H1 (cell line): Measurements from ENCODE around the gene TEX2. TPM values are rescaled to one million over a fixed set of nuclear protein-coding genes. Genes with fewer than 3 reads are reported as not detected.

ENCODE experiments used
- CTCF ChIA-PET: fragments of 300-600 bp; sonication (Branson Sonifier 250); formaldehyde crosslinking; loops from one replicate; lab custom pipeline; 2021; ENCODE audit not compliant: partially characterized antibody; lab: Charles Lee
- POLR2A ChIA-PET: fragments of 300-600 bp; sonication (Branson Sonifier 250); formaldehyde crosslinking; loops from one replicate; lab custom pipeline; 2021; ENCODE audit warnings: inconsistent platforms; ENCODE audit not compliant: partially characterized antibody; lab: Charles Lee
- DNase-seq, 2 experiments: peaks; one replicate each; pipeline versions ENCODE4 v3.0.0 to v3.0.0-alpha.2; 2010 to 2022; ENCODE audit warnings: low spot score in 2 of 2, low read depth in 1 of 2, mixed read lengths in 1 of 2
- FAIRE-seq: peaks from 2 replicates; lab custom pipeline; 2011; peaks lifted over from hg19 to GRCh38; lab: Jason Lieb, UNC
- H2AFZ ChIP-seq: 2 replicates; pipeline ENCODE4 v1.8.1; 2012; ENCODE audit warnings: low read length, inconsistent platforms
- H2AK5ac ChIP-seq: 2 replicates; pipeline ENCODE4 v1.6.1; 2013; ENCODE audit warnings: low read depth, low read length
- H2BK120ac ChIP-seq: replicated peaks from 2 replicates; pipeline ENCODE3; 2013; ENCODE audit warnings: low read depth, low read length, inconsistent platforms
- H2BK12ac ChIP-seq: 2 replicates; pipeline ENCODE4 v1.6.1; 2013; ENCODE audit warnings: low read depth, low read length
- H2BK15ac ChIP-seq: 2 replicates; pipeline ENCODE4 v1.6.1; 2013; ENCODE audit warnings: low read length
- H2BK20ac ChIP-seq: 2 replicates; pipeline ENCODE4 v1.6.1; 2013; ENCODE audit warnings: low read length
- H2BK5ac ChIP-seq: 2 replicates; pipeline ENCODE4 v1.6.1; 2013; ENCODE audit warnings: low read depth, low read length
- H3K14ac ChIP-seq: 2 replicates; pipeline ENCODE4 v1.6.1; 2013; ENCODE audit warnings: inconsistent platforms; ENCODE audit not compliant: insufficient read length
- H3K18ac ChIP-seq: 2 replicates; pipeline ENCODE4 v1.6.1; 2013; ENCODE audit warnings: low read length; ENCODE audit errors: extremely low read depth
- H3K23ac ChIP-seq: 2 replicates; pipeline ENCODE4 v1.6.1; 2013; ENCODE audit warnings: inconsistent platforms; ENCODE audit not compliant: insufficient read length
- H3K23me2 ChIP-seq: 2 replicates; pipeline ENCODE4 v1.6.1; 2013; ENCODE audit warnings: low read depth, low read length
- H3K27ac ChIP-seq: 2 replicates; pipeline ENCODE4 v1.6.1; 2011; ENCODE audit warnings: low read depth, low read length, inconsistent platforms
- H3K27me3 ChIP-seq, 4 experiments: replicated peaks in 1 of 4; 1 replicate in 1 of 4; 2 replicates in 3 of 4; pipeline versions ENCODE4 v1.6.1 to v1.8.1; 2011 to 2013; ENCODE audit warnings: low read length in 3 of 4, mild to moderate bottlenecking in 3 of 4, inconsistent platforms in 2 of 4, mixed read lengths in 2 of 4, moderate library complexity in 1 of 4; ENCODE audit not compliant: control insufficient read depth in 3 of 4, insufficient read depth in 3 of 4; ENCODE audit errors: extremely low read depth in 1 of 4
- H3K36me3 ChIP-seq, 4 experiments: 2 replicates each; pipeline versions ENCODE4 v1.6.1 to v1.8.1; 2011 to 2013; ENCODE audit warnings: mild to moderate bottlenecking in 4 of 4, low read length in 3 of 4, moderate library complexity in 2 of 4, control low read depth in 1 of 4, inconsistent platforms in 1 of 4; ENCODE audit not compliant: insufficient read depth in 4 of 4, control insufficient read depth in 2 of 4
- H3K4ac ChIP-seq: replicated peaks from 2 replicates; pipeline ENCODE3; 2013; ENCODE audit warnings: low read length, low read depth, mixed read lengths, inconsistent platforms; ENCODE audit not compliant: insufficient read length
- H3K4me1 ChIP-seq, 4 experiments: replicated peaks in 1 of 4; 1 replicate in 1 of 4; 2 replicates in 3 of 4; pipeline versions ENCODE4 v1.6.1 to v1.8.1; 2011 to 2013; ENCODE audit warnings: low read length in 3 of 4, inconsistent platforms in 2 of 4, mixed read lengths in 1 of 4; ENCODE audit not compliant: insufficient read depth in 4 of 4, control insufficient read depth in 3 of 4
- H3K4me2 ChIP-seq, 2 experiments: 2 replicates each; pipeline versions ENCODE4 v1.6.1 to v1.8.1; 2011 to 2013; ENCODE audit warnings: low read depth in 2 of 2, low read length in 2 of 2, control low read depth in 1 of 2, inconsistent platforms in 1 of 2, mild to moderate bottlenecking in 1 of 2; ENCODE audit not compliant: insufficient read depth in 1 of 2
- H3K4me3 ChIP-seq, 4 experiments: fragments of 200-600, 300-600 bp in 1 of 4; sonication (generic), shearing (Covaris generic), sonication (Bioruptor Twin) in 1 of 4; 2 replicates each; pipeline versions ENCODE4 v1.5.1 to v1.8.1; 2011 to 2016; ENCODE audit warnings: low read length in 4 of 4, low read depth in 3 of 4, control low read depth in 2 of 4, inconsistent platforms in 2 of 4, mild to moderate bottlenecking in 2 of 4, mixed read lengths in 1 of 4, moderate library complexity in 1 of 4; ENCODE audit not compliant: insufficient read depth in 2 of 4; ENCODE audit errors: extremely low read depth in 1 of 4
- H3K56ac ChIP-seq: replicated peaks from 2 replicates; pipeline ENCODE3; 2013; ENCODE audit warnings: low read depth, mild to moderate bottlenecking, mixed read lengths, low read length, inconsistent platforms; ENCODE audit not compliant: insufficient read length
- H3K79me1 ChIP-seq: 2 replicates; pipeline ENCODE4 v1.6.1; 2013; ENCODE audit warnings: low read depth, low read length, control low read depth
- H3K79me2 ChIP-seq, 2 experiments: 2 replicates each; pipeline versions ENCODE4 v1.6.1 to v1.8.1; 2012 to 2013; ENCODE audit warnings: low read length in 2 of 2, mild to moderate bottlenecking in 2 of 2, inconsistent platforms in 1 of 2; ENCODE audit not compliant: insufficient read depth in 2 of 2, control insufficient read depth in 1 of 2
- H3K9ac ChIP-seq, 4 experiments: replicated peaks in 1 of 4; 1 replicate in 1 of 4; 2 replicates in 3 of 4; pipeline versions ENCODE4 v1.6.1 to v1.8.1; 2011 to 2013; ENCODE audit warnings: low read depth in 3 of 4, low read length in 3 of 4, control low read depth in 2 of 4, mild to moderate bottlenecking in 2 of 4, moderate library complexity in 2 of 4, inconsistent platforms in 1 of 4; ENCODE audit errors: extremely low read depth in 1 of 4
- H3K9me3 ChIP-seq, 2 experiments: 2 replicates each; pipeline versions ENCODE4 v1.6.1 to v1.8.1; 2012 to 2013; ENCODE audit warnings: mild to moderate bottlenecking in 2 of 2, moderate library complexity in 2 of 2, control low read depth in 1 of 2, inconsistent platforms in 1 of 2, low read depth in 1 of 2, low read length in 1 of 2, mixed read lengths in 1 of 2; ENCODE audit not compliant: insufficient read depth in 2 of 2
- H4K20me1 ChIP-seq, 2 experiments: replicated peaks in 1 of 2; 2 replicates each; pipeline versions ENCODE3 to v1.8.1; 2011 to 2013; ENCODE audit warnings: inconsistent platforms in 2 of 2, low read length in 2 of 2, mild to moderate bottlenecking in 1 of 2; ENCODE audit not compliant: insufficient read depth in 2 of 2, control insufficient read depth in 1 of 2
- H4K5ac ChIP-seq: 2 replicates; pipeline ENCODE4 v1.6.1; 2013; ENCODE audit warnings: low read length, low read depth, mixed read lengths, inconsistent platforms; ENCODE audit not compliant: insufficient read length
- H4K8ac ChIP-seq: 2 replicates; pipeline ENCODE4 v1.8.0; 2013; ENCODE audit warnings: mild to moderate bottlenecking, moderate library complexity, low read length, inconsistent platforms; ENCODE audit not compliant: insufficient read depth; ENCODE audit errors: extremely low read depth
- H4K91ac ChIP-seq: replicated peaks from 2 replicates; pipeline ENCODE3; 2013; ENCODE audit warnings: low read length, mixed read lengths, inconsistent platforms; ENCODE audit not compliant: insufficient read length
- BCL11A ChIP-seq, 2 experiments: IDR thresholded peaks; one replicate each; pipeline ENCODE4 v1.6.1; 2011; ENCODE audit warnings: low read depth in 2 of 2, low read length in 2 of 2, mild to moderate bottlenecking in 2 of 2
- BRCA1 ChIP-seq: IDR thresholded peaks from 2 replicates; pipeline ENCODE4 v1.6.1; 2012; ENCODE audit warnings: low read depth, low read length, improper control_type of control experiment
- CTBP2 ChIP-seq: IDR thresholded peaks from 2 replicates; pipeline ENCODE4 v1.7.0; 2011; ENCODE audit warnings: borderline replicate concordance, mild to moderate bottlenecking, moderate library complexity, mixed read lengths, low read length; ENCODE audit not compliant: insufficient read depth, insufficient read length
- HDAC6 ChIP-seq: IDR thresholded peaks from one replicate; pipeline ENCODE4 v1.7.1; 2012; ENCODE audit warnings: low read depth, mild to moderate bottlenecking, inconsistent platforms, low read length, moderate library complexity
- PHF8 ChIP-seq: fragments of 200-600 bp; sonication (generic); conservative IDR thresholded peaks from 2 replicates; pipeline ENCODE4 v1.7.1; 2012; ENCODE audit warnings: low read depth, mild to moderate bottlenecking, inconsistent platforms, low read length, moderate library complexity
- POLR2A ChIP-seq, 2 experiments: IDR thresholded peaks; 1 replicate in 1 of 2; 2 replicates in 1 of 2; pipeline ENCODE4 v1.6.1; 2011; ENCODE audit warnings: low read depth in 2 of 2, low read length in 2 of 2, mild to moderate bottlenecking in 2 of 2; ENCODE audit errors: control extremely low read depth in 1 of 2
- RFX5 ChIP-seq: IDR thresholded peaks from 2 replicates; pipeline ENCODE4 v1.6.1; 2011; ENCODE audit warnings: low read depth, low read length, improper control_type of control experiment, borderline replicate concordance
- RXRA ChIP-seq: IDR thresholded peaks from 2 replicates; pipeline ENCODE4 v1.6.1; 2011; ENCODE audit warnings: low read depth, mild to moderate bottlenecking, low read length, moderate library complexity; ENCODE audit not compliant: insufficient read depth
- SRF ChIP-seq: IDR thresholded peaks from 2 replicates; pipeline ENCODE4 v1.6.1; 2011; ENCODE audit warnings: mild to moderate bottlenecking, low read depth, low read length, moderate library complexity
- TAF1 ChIP-seq: IDR thresholded peaks from 2 replicates; pipeline ENCODE4 v1.6.1; 2011; ENCODE audit warnings: mild to moderate bottlenecking, low read depth, low read length
- TAF7 ChIP-seq: optimal IDR thresholded peaks from 2 replicates; pipeline ENCODE3; 2011; ENCODE audit warnings: low read depth, mild to moderate bottlenecking, inconsistent platforms, low read length, moderate library complexity, borderline replicate concordance
- TCF12 ChIP-seq: IDR thresholded peaks from 2 replicates; pipeline ENCODE4 v1.6.1; 2011; ENCODE audit warnings: low read depth, mild to moderate bottlenecking, low read length
- WGBS, 2 experiments: shearing (Covaris generic) in 1 of 2; methylation state at CpG; one replicate each; pipeline versions ENCODE4 v1.1.6 to v1.1.7; 2013 to 2015; ENCODE audit warnings: low lambda C conversion rate in 2 of 2, mixed read lengths in 2 of 2, inconsistent platforms in 1 of 2, low coverage in 1 of 2, missing lambda C conversion rate in 1 of 2; ENCODE audit not compliant: insufficient replicate concordance in 2 of 2, insufficient coverage in 1 of 2, insufficient read length in 1 of 2; ENCODE audit errors: extremely low coverage in 1 of 2, missing lambda C conversion rate in 1 of 2; 5-methylcytosine and 5-hydroxymethylcytosine counted together
- polyA plus RNA-seq, 7 experiments: library from polyadenylated mRNA; depleted of rRNA in 3 of 7; stranded (reverse) in 5 of 7; unstranded in 2 of 7; fragments of >200 nt in 5 of 7; fragments of 200-250 nt in 2 of 7; gene quantifications; 1 replicate in 5 of 7; 2 replicates in 1 of 7; 4 replicates in 1 of 7; pipeline versions ENCODE4 v1.2.1 to v1.2.3, GENCODE V29; 2011 to 2013; ENCODE audit warnings: missing spikeins in 2 of 7, mixed read lengths in 2 of 7
- total RNA-seq: library from RNA; stranded (reverse); fragmentation: NEBNext Ultra II Directional; extraction: Animal tissue kit (Norgen Biotek cat#: 25700); gene quantifications from 2 replicates; pipeline ENCODE4 v1.2.1, GENCODE V29; 2021
- TF ChIP-seq, protein P1 (sequence below): IDR thresholded peaks from 2 replicates; pipeline ENCODE4 v1.6.1; 2012; ENCODE audit warnings: inconsistent platforms

TEX2 gene
- total and polyA plus RNA-seq, 2 of the 8 experiments (the other 6 are each of a cell fraction or from before 2014, with no cell fraction given) = 6.1 to 15.6 TPM

DNA sequence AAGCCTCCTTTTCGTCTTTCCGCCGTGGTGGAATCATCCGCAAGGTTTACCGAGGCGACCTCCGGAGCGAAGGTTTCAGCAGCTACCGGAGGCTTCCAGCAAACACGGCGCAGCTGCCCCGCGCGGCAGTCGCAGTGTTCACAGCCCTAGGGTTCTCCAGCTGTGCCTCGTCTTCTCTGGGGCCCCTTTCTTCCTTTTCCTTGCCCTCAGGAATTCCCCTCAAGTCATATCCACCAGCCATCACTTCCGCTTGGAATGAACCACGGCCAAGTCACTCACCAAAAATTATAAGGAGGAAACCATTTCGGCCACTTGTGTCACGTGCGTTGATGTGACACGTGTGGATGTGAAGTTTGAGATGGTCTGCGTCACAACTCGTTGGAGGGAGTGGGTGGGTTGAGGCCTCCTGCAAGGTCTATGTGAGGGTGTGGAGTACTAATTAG, 132.5 kb downstream of the TEX2 start:
- Histone ChIP-seq H3K9ac (peak overlapping the region in 3 of 4 experiments; percentile 25 to 42 (median 34); a peak in 5 of 7 replicates), H2BK120ac (no peak overlapping the region), H2BK15ac (peak overlapping the region; percentile 65; the same call in 1 of the 2 replicates), H4K91ac (no peak overlapping the region), H2AK5ac (0 out of 2 replicates have a peak overlapping the region, but pooled peaks have one; percentile 78), H2BK12ac (peak overlapping the region; percentile 92; the same call in 1 of the 2 replicates), H4K8ac (peak overlapping the region; percentile 92), H3K36me3 (no peaks in the 10 kb centered on the region; a peak in 1 of 8 replicates), H3K23me2 (peaks cover 6% of the 10 kb centered on the region; the same call in 1 of the 2 replicates), H2AFZ (peak overlapping the region; percentile 61; the same call in 1 of the 2 replicates), H3K56ac (peak overlapping the region; percentile 67), H3K4me1 (no peaks in the 10 kb centered on the region), H3K27ac (no peak overlapping the region), H3K79me2 (no peaks in the 10 kb centered on the region), H3K23ac (no peak overlapping the region), H3K9me3 (no peaks in the 10 kb centered on the region), H2BK20ac (no peak overlapping the region), H2BK5ac (no peak overlapping the region), H3K27me3 (peaks cover 0 to 21% (median 11%) of the 10 kb centered on the region in 4 experiments; a peak in 6 of 7 replicates), H4K5ac (peak overlapping the region; percentile 34), H4K20me1 (no peaks in the 10 kb centered on the region), H3K18ac (peak overlapping the region; percentile 71), H3K79me1 (no peaks in the 10 kb centered on the region), H3K4ac (no peak overlapping the region), H3K14ac (no peak overlapping the region), H3K4me3 (peak overlapping the region; percentile 27 to 79 (median 50)), H3K4me2 (peak overlapping the region; percentile 87 to 88)
- 36% methylated on average over 21 of the region's 24 CpGs; no CpG with 5 or more reads in 1 of the 2 experiments for WGBS, 2 experiments
- FAIRE-seq (no peak), DNase-seq (no peak)
- CTCF ChIA-PET = interaction anchor here (0.7 to 14.4 kb wide), 18 partner anchors 10 to 242 kb away, joined by 3 to 238 read pairs (median 4); partner anchors contain the start of gene GH1
- POLR2A ChIA-PET = interaction anchor here (0.6 to 10.5 kb wide), 12 partner anchors 9 to 272 kb away, joined by 3 to 164 read pairs (median 4); partner anchors contain the start of gene TEX2
- TF ChIP-seq BRCA1 (no peak), HDAC6 (no peak), BCL11A (IDR thresholded peaks at IDR 0.05; ENCODE audit: low read depth in 2 of 2, low read length in 2 of 2) (no peak), RXRA (no peak), PHF8 (no peak), POLR2A (IDR thresholded peaks at IDR 0.05; ENCODE audit: control extremely low read depth in 1 of 2, low read depth in 2 of 2, low read length in 2 of 2) (no peak), SRF (no peak), CTBP2 (no peak), TCF12 (no peak), RFX5 (no peak), TAF7 (peak; percentile 33), TAF1 (no peak)
- TF ChIP-seq, protein P1, sequence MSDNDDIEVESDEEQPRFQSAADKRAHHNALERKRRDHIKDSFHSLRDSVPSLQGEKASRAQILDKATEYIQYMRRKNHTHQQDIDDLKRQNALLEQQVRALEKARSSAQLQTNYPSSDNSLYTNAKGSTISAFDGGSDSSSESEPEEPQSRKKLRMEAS = no peak
